Esophagus squamous epithelium (tissue), 5 donors: ENCODE measurements around the gene LGI1. TPM values are rescaled to one million over a fixed set of nuclear protein-coding genes. Genes with fewer than 3 reads are reported as not detected.

Experiments used
- DNase-seq: peaks from one replicate; lab custom pipeline; 2025; lab: John Stamatoyannopoulos, UW
- H3K27ac ChIP-seq, 4 donors: fragments of 200-600 bp; sonication (generic); one replicate each; pipeline ENCODE4 v1.5.1; 2016 to 2019; ENCODE audit warnings: mild to moderate bottlenecking in 1 of 4
- H3K27me3 ChIP-seq, 4 donors: fragments of 200-600 bp; sonication (generic); 1 replicate in 3 of 4; 2 replicates in 1 of 4; pipeline versions ENCODE4 v1.5.1 to v1.6.0; 2017 to 2021; ENCODE audit warnings: antibody characterized with exemption in 1 of 4
- H3K36me3 ChIP-seq, 3 donors: fragments of 200-600 bp; sonication (generic); one replicate each; pipeline ENCODE4 v1.5.1; 2016 to 2019
- H3K4me1 ChIP-seq, 3 donors: fragments of 200-600 bp; sonication (generic); one replicate each; pipeline ENCODE4 v1.5.1; 2017 to 2019
- H3K4me3 ChIP-seq, 4 donors: fragments of 200-600 bp; sonication (generic); 1 replicate in 3 of 4; 2 replicates in 1 of 4; pipeline ENCODE4 v1.5.1; 2016 to 2019; ENCODE audit warnings: mild to moderate bottlenecking in 2 of 4, moderate library complexity in 1 of 4
- H3K9me3 ChIP-seq, 3 donors: fragments of 200-600 bp; sonication (generic); one replicate each; pipeline ENCODE4 v1.5.1; 2016 to 2019
- POLR2A ChIP-seq, 4 donors: fragments of 450-650 bp; IDR thresholded peaks; one replicate each; pipeline ENCODE4 v1.6.1; 2017; ENCODE audit warnings: antibody characterized with exemption in 4 of 4, mild to moderate bottlenecking in 4 of 4, moderate library complexity in 3 of 4
- WGBS, 2 donors: methylation state at CpG; one replicate each; pipeline ENCODE4 v1.1.5; 2018; 5-methylcytosine and 5-hydroxymethylcytosine counted together
- intact Hi-C: fragments of 100-400 bp; cut with DNase I; formaldehyde crosslinking; loops from one replicate; pipeline ENCODE4 v1.15.0; 2022
- total RNA-seq, 4 donors: library from RNA; depleted of rRNA; stranded (reverse); fragments of >200 nt; gene quantifications; one replicate each; pipeline ENCODE4 v1.1.0, GENCODE V29; 2016
- TF ChIP-seq, protein P1 (sequence below), 6 experiments: fragments of 450-650 bp in 4 of 6; fragments of 200-600 bp in 2 of 6; sonication (generic) in 2 of 6; IDR thresholded peaks; one replicate each; pipeline ENCODE4 v1.5.1; 2016 to 2019; ENCODE audit warnings: antibody characterized with exemption in 6 of 6, mild to moderate bottlenecking in 4 of 6, moderate library complexity in 4 of 6
- donor health status: DM: yes; HTN: yes; CAD: no.

Gene LGI1
- total RNA-seq, 4 donors from 2014 or later, result 0.41 to 2.9 TPM; not detected in 2

- WGBS, 2 donors, result 14 to 40% methylated on average over 1 of the region's 1 CpG
- H3K36me3 ChIP-seq, result no peaks in the 10 kb centered on the region
- no peak overlapping the region for H3K4me3 ChIP-seq
These were observed 41.0 kb upstream of the LGI1 start for GRCh38 chr10:93716766-93717165.

GRCh38 chr10:93718937-93719725 is 38.6 kb upstream of the LGI1 start:
- Histone ChIP-seq H3K27me3 (peaks cover 0 to 16% (median 0%) of the 10 kb centered on the region in 4 donors), H3K27ac (no peak overlapping the region), H3K4me1 (no peaks in the 10 kb centered on the region), H3K9me3 (no peaks in the 10 kb centered on the region), H3K36me3 (no peaks in the 10 kb centered on the region), H3K4me3 (no peak overlapping the region)
- TF ChIP-seq POLR2A (IDR thresholded peaks at IDR 0.05), result no peak
- TF ChIP-seq, protein P1, sequence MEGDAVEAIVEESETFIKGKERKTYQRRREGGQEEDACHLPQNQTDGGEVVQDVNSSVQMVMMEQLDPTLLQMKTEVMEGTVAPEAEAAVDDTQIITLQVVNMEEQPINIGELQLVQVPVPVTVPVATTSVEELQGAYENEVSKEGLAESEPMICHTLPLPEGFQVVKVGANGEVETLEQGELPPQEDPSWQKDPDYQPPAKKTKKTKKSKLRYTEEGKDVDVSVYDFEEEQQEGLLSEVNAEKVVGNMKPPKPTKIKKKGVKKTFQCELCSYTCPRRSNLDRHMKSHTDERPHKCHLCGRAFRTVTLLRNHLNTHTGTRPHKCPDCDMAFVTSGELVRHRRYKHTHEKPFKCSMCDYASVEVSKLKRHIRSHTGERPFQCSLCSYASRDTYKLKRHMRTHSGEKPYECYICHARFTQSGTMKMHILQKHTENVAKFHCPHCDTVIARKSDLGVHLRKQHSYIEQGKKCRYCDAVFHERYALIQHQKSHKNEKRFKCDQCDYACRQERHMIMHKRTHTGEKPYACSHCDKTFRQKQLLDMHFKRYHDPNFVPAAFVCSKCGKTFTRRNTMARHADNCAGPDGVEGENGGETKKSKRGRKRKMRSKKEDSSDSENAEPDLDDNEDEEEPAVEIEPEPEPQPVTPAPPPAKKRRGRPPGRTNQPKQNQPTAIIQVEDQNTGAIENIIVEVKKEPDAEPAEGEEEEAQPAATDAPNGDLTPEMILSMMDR (IDR thresholded peaks at IDR 0.05), result no peak
- no peak for DNase-seq
- 54 to 56% methylated on average over 7 to 8 of the region's 8 CpGs for WGBS, 2 donors
- intact Hi-C loops, result no loop called here

More at GRCh38 chr10:93716766-93717165, 41.0 kb upstream of the LGI1 start:
- no peak overlapping the region for H3K27ac ChIP-seq
- peaks cover 0 to 9% (median 0%) of the 10 kb centered on the region in 4 donors for H3K27me3 ChIP-seq
- TF ChIP-seq POLR2A (IDR thresholded peaks at IDR 0.05), result no peak
- TF ChIP-seq, protein P1 (IDR thresholded peaks at IDR 0.05), result no peak
- no peaks in the 10 kb centered on the region for H3K4me1 ChIP-seq
- no peaks in the 10 kb centered on the region for H3K9me3 ChIP-seq
- no peak for DNase-seq
- intact Hi-C loops, result no loop called here

DNA sequence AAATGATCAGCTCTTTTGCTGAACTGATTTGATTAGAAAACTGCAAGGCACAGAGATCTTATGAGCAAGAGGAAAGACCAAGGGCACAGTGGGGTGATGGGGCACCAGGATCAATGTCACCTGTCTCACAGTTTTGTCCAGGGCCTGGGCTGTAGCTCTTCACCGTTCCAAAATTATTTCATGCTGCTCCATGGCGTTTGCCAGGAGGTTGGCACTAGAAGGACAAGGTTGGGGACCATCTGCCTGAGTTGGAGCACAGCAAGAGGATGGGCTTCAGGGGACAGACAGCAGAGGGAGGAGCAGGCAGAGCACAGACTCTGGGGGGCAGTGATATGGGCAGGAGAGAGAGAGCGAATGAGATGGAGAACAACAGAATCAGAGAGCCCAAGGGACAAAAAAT is 37.8 kb upstream of the LGI1 start:
- no peak for DNase-seq
- Histone ChIP-seq H3K4me1 (no peaks in the 10 kb centered on the region), H3K9me3 (no peaks in the 10 kb centered on the region), H3K27me3 (peaks cover 0 to 16% (median 0%) of the 10 kb centered on the region in 4 donors), H3K36me3 (no peaks in the 10 kb centered on the region), H3K27ac (no peak overlapping the region), H3K4me3 (no peak overlapping the region)
- 61 to 74% methylated on average over 3 of the region's 3 CpGs for WGBS, 2 donors
- intact Hi-C loops, result no loop called here
- TF ChIP-seq, protein P1 (IDR thresholded peaks at IDR 0.05), result no peak
- no peak for TF ChIP-seq POLR2A (IDR thresholded peaks at IDR 0.05)

GRCh38 chr10:93722550-93722949 is 35.2 kb upstream of the LGI1 start:
- no peak for DNase-seq
- no peaks in the 10 kb centered on the region for H3K9me3 ChIP-seq
- intact Hi-C loops, result no loop called here
- no peaks in the 10 kb centered on the region for H3K36me3 ChIP-seq
- H3K4me3 ChIP-seq, result no peak overlapping the region
- peaks cover 0 to 35% (median 0%) of the 10 kb centered on the region in 4 donors for H3K27me3 ChIP-seq
- TF ChIP-seq POLR2A (IDR thresholded peaks at IDR 0.05), result no peak
- TF ChIP-seq, protein P1 (IDR thresholded peaks at IDR 0.05), result no peak
- H3K4me1 ChIP-seq, result no peaks in the 10 kb centered on the region
- H3K27ac ChIP-seq, result no peak overlapping the region

DNA sequence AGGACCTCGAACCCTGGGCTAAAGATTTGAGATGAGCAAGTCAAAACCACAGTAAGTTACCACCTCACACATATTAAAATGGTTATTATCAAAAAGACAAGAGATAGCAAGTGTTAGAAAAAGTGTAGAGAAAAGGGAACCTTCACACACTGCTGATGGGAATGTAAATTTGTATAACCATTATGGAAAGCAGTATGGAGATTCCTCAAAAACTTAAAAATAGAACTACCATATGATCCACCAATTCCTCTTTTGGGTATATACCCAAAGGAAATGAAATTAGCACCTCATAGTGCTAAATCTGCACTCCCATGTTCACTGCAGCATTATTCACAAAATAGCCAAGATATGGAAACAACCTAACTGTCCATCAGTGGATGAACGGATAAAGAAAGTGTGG is 34.6 kb upstream of the LGI1 start:
- no peak for DNase-seq
- Histone ChIP-seq H3K9me3 (no peaks in the 10 kb centered on the region), H3K36me3 (no peaks in the 10 kb centered on the region), H3K27ac (no peak overlapping the region), H3K4me1 (no peaks in the 10 kb centered on the region), H3K4me3 (no peak overlapping the region), H3K27me3 (peaks cover 0 to 40% (median 0%) of the 10 kb centered on the region in 4 donors)
- TF ChIP-seq POLR2A (IDR thresholded peaks at IDR 0.05), result no peak
- TF ChIP-seq, protein P1 (IDR thresholded peaks at IDR 0.05), result no peak
- intact Hi-C loops, result no loop called here
- WGBS, 2 donors, result 64 to 66% methylated on average over 2 of the region's 2 CpGs
